ENCODE results near the gene MTMR3. TPM values are rescaled to one million over a fixed set of nuclear protein-coding genes. Genes with fewer than 3 reads are reported as not detected.

Gene MTMR3
- total RNA-seq (2022; extraction: Qiagen RNA extraction; ENCODE audit: low read depth), result 6.3 to 9.7 TPM (median 9.3 TPM) in 5 replicates

GRCh38 chr22:29883045-29883774, at the start of gene MTMR3:
Gene MTMR3, plus strand, starts transcription at chr22:29883174. Its CDS starts 87,886 bp downstream, at chr22:29971060.

GRCh38 chr22:29837741-29838598, 45.0 kb upstream of the MTMR3 start, which contains the start of gene ASCC2:
Gene ASCC2, minus strand, starts transcription at chr22:29838274. Its CDS starts 5,949 bp downstream, at chr22:29832325.

GRCh38 chr22:30079952-30080533, 197.1 kb downstream of the MTMR3 start, which contains the start of gene HORMAD2:
Gene HORMAD2, plus strand, starts transcription at chr22:30080464. Its CDS starts 13,489 bp downstream, at chr22:30093953.

Other genes with a start within 250 kb of the MTMR3 start
- 0.07 to 0.25 TPM (median 0.19 TPM) in 5 replicates for gene CABP7, start 163.2 kb upstream of the MTMR3 start, total RNA-seq (2022; extraction: Qiagen RNA extraction; ENCODE audit: low read depth)
- 14.6 to 19.6 TPM (median 17.8 TPM) in 5 replicates for gene ZMAT5, start 116.2 kb upstream of the MTMR3 start, total RNA-seq (2022; extraction: Qiagen RNA extraction; ENCODE audit: low read depth)
- 108 to 123 TPM (median 119 TPM) in 5 replicates for gene UQCR10, start 115.8 kb upstream of the MTMR3 start, total RNA-seq (2022; extraction: Qiagen RNA extraction; ENCODE audit: low read depth)
- 22.6 to 32.4 TPM (median 28.5 TPM) in 5 replicates for gene ASCC2, start 44.9 kb upstream of the MTMR3 start, total RNA-seq (2022; extraction: Qiagen RNA extraction; ENCODE audit: low read depth)
- gene HORMAD2, start 197.3 kb downstream of the MTMR3 start, total RNA-seq (2022; extraction: Qiagen RNA extraction; ENCODE audit: low read depth), result not detected in 5 replicates